ENCODE measurements around the gene LYRM7.
"Not testable (repeated sequence)": the region's sequence is repeated elsewhere in the genome, so short reads cannot be mapped to it uniquely, and the experiment has no call there.

LYRM7 gene

DNA sequence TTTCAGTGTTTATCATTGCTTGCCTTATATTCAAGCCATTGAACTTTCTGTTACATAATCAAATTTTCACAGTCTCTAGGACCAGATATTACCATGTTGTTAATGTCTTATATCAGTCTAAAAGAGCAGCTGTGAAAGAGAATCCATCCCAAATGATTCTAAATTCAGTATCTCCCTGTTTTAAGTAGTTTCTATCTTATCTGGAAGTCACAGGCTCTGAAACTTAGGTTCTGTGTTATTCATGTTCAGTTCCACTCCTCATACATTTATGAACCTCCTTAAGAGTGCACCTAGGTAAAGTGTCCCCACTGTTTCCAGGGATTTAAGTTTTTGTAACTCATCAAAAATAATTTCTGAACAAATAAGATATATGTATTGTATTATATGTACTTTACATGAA, 9.7 kb downstream of the LYRM7 start:
- DNase-seq (ENCODE audit: low read depth, low spot score), result no peak

DNA sequence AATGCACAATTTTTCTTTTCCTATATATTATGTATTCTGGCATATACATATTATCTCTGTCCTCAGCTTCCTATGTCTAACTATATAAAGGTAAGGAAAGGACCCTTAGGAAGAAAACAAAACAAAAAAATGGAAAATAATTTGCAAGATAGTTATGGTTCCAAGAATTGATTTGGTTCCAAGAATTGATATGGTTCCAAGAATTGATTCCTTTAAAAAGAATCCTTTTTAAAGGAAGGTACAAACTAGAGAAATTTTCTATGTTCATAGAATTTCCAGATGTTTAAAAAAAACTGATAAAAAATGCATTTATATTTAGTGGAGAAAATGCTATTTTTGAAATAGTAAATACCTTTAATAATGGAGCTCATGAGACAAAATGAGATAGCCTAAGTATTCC, 12.1 kb downstream of the LYRM7 start:
- DNase-seq (ENCODE audit: low read depth, low spot score), result no peak

DNA sequence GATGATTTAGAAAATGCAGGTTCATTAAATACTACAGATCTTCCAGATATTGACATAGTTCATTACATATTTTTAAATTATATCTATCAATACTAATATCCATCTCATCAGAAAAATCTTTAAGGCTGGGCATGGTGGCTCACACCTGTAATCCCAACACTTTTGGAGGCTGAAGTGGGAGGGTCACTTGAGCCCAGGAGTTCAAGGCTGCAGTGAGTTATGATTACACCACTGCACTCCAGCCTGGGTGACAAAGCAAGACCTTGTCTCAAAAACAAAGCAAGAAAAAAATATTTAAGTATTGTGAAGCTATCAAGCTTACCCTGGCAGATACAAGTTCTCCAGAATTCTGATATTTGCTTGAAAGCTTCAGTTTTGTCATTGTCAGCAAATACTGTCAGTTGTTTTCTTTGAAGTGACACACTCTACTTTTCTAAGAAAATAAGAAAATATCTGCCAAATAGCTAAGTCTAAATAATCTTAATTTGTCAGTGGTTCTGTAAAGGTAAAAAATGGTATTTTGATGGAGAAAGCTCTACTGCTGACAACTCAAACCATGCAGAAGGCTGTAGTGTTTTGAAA, 14.9 kb downstream of the LYRM7 start:
- no peak for DNase-seq (ENCODE audit: low read depth, low spot score)

DNA sequence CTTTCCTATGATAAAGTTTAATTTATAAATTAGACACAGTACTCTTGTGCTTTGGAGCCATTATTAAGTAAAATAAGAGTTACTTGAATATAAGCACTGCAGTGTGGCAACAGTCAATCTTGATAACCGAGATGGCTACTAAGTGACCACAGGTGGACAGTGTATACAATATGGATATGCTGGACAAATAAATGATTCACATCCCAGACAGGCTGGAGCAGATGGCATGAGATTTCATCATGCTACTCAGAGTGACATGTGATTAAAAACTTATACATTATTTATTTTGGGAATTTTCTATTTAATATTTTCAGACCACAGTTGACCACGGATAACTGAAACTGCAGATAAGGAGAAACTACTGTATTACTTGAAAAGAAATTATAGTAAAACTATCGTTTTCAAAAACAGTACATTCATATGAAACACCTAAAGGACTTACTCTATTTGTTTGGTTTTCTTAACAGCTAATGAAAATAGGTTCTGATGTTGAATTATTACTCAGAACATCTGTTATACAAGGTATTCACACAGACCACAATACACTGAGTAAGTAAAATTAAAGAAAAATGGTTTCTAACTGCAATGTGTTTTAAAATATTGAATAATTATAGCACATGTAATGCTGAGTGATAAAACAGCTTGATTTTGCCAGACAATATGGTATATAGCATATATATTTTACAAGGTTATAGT, 16.0 kb downstream of the LYRM7 start:
- no peak for DNase-seq (ENCODE audit: low read depth, low spot score)

DNA sequence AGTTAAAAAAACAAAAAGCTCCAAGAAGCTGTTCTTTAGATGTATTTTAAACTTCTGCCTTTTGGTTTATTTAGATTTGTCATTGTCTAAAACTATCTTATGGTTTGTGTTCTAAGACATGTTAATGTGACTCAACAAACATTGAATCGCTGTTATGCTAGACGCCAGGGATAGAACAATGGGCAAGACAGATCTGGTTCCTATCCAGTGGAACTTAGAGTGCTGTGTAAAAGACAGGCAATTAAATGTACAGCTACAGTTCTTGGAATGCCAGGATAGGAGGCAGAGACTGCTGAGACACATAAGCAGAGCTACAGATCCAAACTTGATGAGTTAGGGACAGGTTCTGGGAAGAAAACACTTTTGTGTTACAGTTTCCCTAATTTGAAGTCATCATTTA, 22.4 kb downstream of the LYRM7 start:
- no peak for DNase-seq (ENCODE audit: low read depth, low spot score)

DNA sequence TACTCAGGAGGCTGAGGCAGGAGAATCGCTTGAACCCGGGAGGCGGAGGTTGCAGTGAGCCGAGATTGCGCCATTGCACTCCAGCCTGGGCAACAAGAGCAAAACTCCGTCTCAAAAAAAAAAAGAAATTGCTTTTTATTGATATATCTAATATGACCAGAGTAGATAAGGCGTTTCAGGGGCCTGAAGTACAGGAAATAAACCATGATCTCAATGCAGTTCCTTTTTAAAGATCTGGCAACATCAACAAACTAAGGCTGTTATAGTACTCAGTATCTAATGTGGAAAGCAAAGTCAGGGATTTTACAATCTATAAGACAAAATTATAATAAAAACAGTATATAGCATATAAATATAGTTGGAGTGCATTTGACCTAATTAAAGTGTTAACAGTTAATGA, 23.2 kb downstream of the LYRM7 start:
- DNase-seq (ENCODE audit: low read depth, low spot score), result not testable (repeated sequence)

DNA sequence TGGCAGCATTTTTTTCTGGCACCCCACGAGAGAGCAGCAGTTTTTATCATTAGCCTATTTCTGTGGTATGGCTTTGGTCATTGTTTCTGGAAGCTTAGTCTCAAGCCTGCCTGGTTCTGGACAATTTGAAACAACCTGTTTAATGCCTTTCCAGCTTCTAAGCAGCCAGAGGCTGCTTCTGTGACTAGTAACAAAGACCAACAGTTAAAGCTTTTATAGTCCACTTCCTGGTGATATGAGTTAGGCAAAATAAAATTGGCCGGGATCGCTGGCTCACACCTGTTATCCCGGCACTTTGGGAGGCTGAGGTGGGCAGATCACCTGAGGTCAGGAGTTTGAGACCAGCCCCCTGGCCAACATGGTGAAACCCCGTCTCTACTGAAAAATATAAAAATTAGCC, 24.0 kb downstream of the LYRM7 start:
- no peak for DNase-seq (ENCODE audit: low read depth, low spot score)

DNA sequence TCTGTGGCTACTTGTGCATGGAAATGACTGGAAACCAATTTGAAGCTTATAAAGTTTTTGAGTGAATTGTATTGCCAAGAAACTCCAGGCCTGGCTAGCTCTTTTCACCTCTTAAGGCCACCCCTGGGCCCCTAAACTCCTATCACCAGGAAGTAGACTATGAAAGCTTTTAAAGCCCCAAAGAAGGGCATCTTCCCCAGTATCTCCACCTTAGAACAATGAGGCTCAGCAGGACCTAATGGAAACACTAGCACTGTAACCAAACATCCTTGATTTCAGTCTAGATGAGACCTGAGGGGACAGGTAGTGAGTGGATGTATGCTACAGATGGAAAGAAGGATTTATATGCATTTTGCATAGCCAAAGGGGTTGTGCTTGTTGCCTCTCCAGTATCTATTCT, 25.0 kb downstream of the LYRM7 start:
- DNase-seq (ENCODE audit: low read depth, low spot score), result no peak

DNA sequence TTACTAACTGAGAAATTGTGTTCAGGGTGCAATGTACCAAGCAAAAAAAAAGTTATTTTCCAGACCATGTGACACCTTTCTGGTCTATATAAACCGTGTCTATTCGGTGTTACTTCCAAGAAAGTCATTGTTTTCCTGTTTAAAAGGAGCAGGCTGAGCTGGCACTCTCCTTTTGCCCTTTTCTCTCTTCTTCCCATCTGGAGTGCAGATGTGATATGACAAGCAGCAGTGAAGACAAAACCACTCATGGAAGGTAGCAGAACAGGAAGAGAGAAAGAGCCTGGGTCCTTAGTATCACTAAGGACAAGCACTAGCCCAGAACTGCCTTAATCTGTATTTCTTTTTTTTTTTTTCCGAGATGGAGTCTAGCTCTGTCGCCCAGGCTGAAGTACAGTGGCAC, 25.6 kb downstream of the LYRM7 start:
- no peak for DNase-seq (ENCODE audit: low read depth, low spot score)

DNA sequence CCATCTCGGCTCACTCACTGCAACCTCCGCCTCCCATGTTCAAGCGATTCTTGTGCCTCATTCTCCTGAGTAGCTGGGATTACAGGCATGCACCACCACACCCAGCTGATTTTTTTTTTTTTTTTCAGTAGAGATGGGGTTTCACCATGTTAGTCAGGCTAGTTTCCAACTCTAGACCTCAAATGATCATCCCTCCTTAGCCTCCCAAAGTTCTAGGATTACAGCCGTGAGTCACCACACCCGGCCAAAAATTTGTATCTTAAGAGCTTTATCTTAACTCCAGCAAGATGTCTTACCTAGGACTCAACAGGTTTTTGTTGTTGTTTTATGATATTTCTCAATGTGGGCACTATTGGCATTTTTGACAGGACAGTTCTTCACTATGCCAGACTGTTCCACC, 27.9 kb downstream of the LYRM7 start:
- no peak for DNase-seq (ENCODE audit: low read depth, low spot score)

DNA sequence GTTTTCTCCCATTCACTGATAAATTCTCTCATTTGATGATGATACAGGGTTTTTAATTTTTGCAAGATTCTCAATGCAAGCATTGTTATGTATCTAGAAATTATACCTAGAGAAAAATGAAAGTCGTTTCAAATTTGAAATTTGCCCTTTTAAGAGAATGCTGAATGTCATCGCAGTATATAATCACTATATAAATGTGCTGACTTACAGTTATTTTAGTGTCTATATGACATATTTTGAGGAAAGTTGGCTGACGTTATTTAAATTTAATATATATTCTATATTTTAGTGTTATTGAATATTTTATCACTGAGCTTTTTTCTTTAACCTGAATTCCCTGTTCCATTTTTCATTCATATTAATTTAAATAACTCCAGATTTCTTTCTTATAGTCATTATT, 29.8 kb downstream of the LYRM7 start:
- no peak for DNase-seq (ENCODE audit: low read depth, low spot score)

DNA sequence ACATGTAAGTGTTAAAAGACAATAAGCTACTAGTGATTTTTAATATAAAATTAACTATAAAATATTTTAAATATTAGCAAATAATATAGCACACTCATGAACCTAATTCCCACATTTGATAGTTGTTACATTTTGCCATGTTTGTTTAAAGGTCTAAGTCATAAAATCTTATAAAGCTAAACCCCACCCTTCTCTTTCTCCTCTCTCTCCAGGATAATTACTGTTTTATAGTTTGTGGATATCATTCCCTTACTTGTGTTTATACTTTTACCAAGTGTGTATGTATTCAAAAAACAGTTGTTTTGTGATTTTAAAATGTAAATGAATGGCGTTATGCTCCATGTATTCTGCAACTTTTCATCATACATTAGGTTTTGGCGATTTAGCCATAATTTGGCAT, 34.2 kb downstream of the LYRM7 start:
- DNase-seq (ENCODE audit: low read depth, low spot score), result no peak

DNA sequence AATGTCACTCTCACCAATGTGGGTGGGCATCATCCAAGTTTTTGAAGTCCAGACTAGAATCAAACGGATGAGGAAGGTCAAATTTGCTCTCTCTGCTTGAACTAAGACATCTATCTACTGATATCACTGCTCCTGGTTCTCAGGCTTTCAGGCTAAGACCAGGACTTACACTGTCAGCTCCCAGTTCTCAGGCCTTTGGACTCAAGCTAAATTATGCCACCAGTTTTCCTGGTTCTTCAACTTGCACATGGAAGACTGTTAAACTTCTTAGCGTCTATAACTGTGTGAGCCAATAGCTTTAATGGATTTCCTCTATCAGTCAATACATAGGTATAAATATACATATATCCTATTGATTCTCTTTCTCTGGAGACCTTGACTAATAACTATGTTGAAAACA, 35.3 kb downstream of the LYRM7 start:
- no peak for DNase-seq (ENCODE audit: low read depth, low spot score)

DNA sequence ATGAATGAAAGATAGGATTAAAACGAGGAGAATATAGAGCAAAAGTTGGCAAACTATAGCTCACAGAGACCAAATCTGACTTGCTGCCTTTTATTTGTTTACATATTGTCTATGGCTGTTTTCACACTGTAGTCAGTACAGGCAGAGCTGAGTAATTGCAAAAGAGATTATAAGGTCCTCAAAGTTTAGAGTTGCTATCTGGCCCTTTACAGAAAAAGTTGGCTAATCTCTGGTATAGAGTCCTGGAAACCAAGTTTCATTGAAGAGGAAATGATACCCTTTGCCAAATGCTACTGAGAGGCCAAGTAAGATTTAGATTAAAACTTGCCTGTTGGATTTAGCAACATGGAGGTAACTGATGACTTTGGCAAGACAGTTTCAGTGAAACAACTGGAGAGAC, 36.0 kb downstream of the LYRM7 start:
- no peak for DNase-seq (ENCODE audit: low read depth, low spot score)

DNA sequence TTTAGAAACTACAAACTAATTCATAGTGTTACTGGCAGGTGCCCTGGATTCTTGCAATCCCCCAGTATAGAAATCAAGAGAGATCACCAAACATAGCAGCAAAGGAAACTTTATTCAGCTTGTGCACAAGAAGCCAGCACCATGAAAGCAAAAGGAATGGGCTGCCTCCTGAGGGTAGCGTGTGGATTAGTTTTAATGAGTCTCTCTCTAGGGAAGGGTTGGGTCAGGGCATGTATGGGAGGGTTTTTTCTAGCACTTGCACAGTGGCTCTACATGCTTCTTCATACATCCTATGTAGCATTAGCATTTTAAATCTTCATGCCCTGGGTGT, 38.4 kb downstream of the LYRM7 start:
- no peak for DNase-seq (ENCODE audit: low read depth, low spot score)

DNA sequence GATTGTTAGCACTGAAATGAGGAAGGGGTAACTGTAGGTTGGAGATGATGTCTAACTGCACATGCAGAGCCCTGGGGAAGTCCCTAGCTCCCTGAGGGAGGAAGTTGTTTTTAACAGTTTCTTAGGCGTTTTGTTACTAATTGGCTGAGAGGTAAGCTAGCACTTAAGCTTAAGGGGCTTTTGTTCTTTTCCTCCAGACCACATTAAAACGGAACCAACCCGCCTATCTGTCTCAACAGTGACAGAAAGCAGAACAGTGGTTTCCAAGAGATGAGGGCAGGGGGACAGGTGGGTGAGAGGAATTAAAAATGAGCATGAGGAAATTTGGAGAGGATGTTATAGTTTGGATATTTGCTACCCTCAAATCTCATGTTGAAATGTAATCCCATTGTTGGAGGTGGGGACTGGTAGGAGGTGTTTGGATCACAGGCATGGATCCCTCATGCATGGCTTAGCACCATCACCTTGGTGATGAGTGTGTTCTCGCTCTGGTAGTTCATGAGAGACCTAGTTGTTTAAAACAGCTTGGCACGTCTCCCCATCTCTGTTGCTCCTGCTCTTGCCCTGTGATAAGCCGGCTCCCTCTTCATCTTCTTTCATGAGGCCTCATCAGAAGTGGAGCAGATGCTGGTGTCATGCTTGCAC, 38.9 kb downstream of the LYRM7 start:
- DNase-seq (ENCODE audit: low read depth, low spot score), result no peak

DNA sequence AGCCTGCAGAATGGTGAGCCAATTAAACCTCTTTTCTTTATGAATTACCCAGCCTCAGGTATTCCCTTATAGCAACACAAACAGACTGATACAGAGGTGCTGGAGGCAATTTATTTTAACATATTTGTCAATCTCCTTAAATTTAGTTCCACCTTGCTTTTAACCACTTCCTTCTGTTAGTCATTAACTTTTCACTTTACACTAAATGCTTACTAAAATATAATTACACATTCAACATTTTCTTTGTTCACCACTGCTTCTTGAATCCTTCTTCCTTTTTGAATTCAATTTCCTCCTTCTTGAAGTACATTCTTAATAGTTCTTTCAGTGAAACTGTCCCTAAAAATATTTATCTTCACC, 39.4 kb downstream of the LYRM7 start:
- DNase-seq (ENCODE audit: low read depth, low spot score), result no peak

DNA sequence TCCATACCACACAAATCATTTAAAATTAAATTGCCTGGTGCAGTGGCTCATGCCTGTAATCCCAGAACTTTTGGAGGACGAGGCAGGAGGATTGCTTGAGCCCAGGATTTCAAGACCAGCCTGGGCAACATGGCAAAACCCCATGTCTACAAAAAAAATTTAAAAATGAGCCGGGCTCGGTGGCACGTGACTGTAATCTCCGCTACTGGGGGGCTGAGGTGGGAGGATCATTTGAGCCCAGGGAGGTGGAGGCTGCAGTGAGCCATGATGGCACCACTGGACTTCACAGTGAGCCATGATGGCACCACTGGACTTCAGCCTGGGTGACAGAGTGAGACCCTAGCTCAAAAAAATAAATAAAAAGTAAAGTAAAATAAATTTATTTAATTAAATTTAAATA, 40.9 kb downstream of the LYRM7 start:
- no peak for DNase-seq (ENCODE audit: low read depth, low spot score)

DNA sequence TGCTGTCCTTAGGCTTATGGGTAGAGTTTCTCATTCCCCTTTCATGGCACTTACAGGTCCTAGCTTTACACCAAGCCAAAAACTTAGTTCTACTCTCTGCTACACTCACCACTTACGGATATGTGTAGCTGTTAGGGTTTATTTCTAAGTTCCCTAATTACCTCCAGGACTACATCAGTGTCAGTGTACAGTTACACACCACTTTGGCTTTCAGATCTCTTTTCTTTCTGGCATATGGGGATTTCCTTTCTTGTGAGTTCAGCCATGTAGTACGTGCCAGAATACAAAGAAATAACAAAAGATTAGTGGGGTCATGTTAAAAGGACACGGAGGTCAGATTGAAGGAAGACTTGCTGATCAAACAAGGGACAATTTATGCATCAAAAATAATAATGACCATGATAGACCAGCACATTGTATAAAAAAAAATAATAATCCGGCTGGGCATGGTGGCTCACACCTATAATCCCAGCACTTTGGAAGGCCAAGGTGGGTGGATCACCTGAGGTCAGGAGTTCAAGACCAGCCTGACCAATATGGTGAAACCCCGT, 41.8 kb downstream of the LYRM7 start:
- DNase-seq (ENCODE audit: low read depth, low spot score), result no peak

DNA sequence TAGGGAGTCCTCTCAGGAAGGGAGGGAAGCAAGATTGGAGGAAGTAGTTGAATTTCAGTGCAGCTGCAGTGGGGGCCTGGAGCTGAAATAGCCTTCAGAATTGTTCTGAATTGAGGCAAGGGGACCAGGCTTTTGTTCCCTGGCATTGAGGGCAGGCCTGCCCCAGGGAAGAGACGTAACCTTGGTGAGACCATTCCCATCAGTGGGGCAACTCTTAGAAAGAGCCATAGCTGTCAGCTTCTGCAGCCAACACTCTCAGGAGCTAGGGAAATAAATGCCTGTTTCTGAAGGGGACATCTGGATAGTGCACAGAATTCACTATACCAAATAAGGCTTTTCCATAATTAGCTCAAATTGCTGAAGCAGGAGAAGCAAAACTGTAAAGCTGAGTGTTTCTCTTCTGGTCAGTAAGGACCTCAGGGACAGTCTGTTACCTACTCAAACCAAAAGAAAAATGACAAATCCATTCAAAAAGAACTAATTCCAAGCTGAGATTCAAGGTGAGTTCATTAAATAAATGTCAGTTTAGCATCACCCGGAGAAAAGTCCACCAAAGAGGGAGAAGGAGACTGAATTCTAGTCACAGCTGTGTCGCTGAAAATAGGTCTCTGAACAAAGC, 44.0 kb downstream of the LYRM7 start:
- DNase-seq (ENCODE audit: low read depth, low spot score), result no peak

DNA sequence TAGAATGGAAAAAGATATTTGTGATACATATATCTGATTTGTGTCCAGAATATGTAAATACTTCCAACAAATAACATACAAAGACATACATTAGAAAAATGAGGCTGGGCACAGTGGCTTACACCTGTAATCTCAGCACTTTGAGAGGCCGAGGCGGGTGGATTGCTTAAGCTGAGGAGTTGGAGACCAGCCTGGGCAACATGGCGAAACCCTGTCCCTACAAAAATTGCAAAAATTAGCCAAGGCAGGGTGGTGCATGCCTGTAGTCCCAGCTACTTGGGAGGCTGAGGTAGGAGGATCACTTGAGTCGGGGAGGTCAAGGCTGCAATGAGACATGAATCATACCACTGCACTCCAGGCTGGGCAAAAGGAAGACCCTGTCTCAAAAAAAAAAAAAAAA, 47.0 kb downstream of the LYRM7 start:
- DNase-seq (ENCODE audit: low read depth, low spot score), result no peak

DNA sequence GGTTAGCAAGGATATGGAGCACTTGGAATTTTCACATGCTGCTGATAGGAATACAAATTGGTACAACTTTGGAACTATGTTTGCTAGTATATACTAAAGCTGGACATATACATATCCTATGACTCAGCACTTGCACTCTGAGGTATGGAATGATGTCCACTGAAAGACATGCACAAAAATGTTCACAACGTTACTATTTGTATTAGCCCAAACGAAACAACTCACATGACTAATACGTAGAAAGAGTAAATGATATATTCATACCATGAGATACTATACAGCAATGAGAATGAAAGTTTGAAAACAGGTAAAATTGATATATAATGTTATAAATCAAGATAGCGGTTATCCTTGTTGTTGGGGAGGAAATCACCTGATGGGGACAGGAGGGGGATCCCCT, 47.6 kb downstream of the LYRM7 start:
- DNase-seq (ENCODE audit: low read depth, low spot score), result no peak

DNA sequence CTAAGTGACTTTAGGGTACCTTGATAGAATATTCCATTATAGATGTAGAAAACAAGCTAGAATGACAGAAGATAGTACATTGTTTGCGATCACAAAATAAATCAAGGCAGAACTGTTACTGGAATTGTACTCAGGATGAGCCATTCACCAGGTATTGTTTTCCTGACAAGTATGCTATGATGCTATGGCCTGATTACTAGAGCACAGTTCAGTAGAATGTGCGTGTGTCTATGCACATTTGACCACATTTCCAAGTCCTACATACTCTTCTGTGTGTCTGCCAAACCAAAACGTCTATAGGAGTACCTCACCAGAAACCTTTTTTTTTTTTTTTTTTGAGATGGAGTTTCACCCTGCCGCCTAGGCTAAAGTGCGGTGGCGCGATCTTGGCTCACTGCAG, 49.8 kb downstream of the LYRM7 start:
- DNase-seq (ENCODE audit: low read depth, low spot score), result no peak

Measured in brain pericyte (primary cell).